HEK293 (cell line): ENCODE measurements around the gene THAP5.

Experiments used
- CTCF ChIA-PET: fragments of 350-600 bp; formaldehyde crosslinking; extraction: SDS; loops from one replicate; lab custom pipeline; 2021; ENCODE audit warnings: antibody characterized with exemption; lab: Yijun Ruan, JAX
- POLR2A ChIA-PET: fragments of 300-600 bp; formaldehyde crosslinking; extraction: SDS; loops from one replicate; lab custom pipeline; 2020; ENCODE audit warnings: antibody characterized with exemption, inconsistent platforms; lab: Yijun Ruan, JAX
- H3K27ac ChIP-seq: fragments of 200-500 bp; sonication (Bioruptor generic); 2 replicates; pipeline ENCODE4 v1.5.1; 2014; ENCODE audit warnings: low read depth, low read length, control low read depth, inconsistent platforms; ENCODE audit errors: extremely low read depth
- H3K36me3 ChIP-seq, 2 experiments: fragments of 200-500 bp in 1 of 2; sonication (Bioruptor generic) in 1 of 2; 1 replicate in 1 of 2; 2 replicates in 1 of 2; pipeline ENCODE4 v1.5.1; 2014 to 2017; ENCODE audit warnings: inconsistent platforms in 2 of 2, low read length in 2 of 2; ENCODE audit not compliant: control insufficient read depth in 2 of 2, insufficient read depth in 1 of 2
- H3K4me1 ChIP-seq: fragments of 200-500 bp; sonication (Bioruptor generic); 2 replicates; pipeline ENCODE4 v1.5.1; 2014; ENCODE audit warnings: mild to moderate bottlenecking, low read length, inconsistent platforms; ENCODE audit not compliant: control insufficient read depth, insufficient read depth
- H3K4me3 ChIP-seq: 2 replicates; pipeline ENCODE4 v1.5.1; 2011; ENCODE audit warnings: low read depth, mild to moderate bottlenecking, control low read depth, low read length, moderate library complexity
- H3K9me3 ChIP-seq: fragments of 200-500 bp; sonication (Bioruptor generic); 2 replicates; pipeline ENCODE4 v1.5.1; 2014; ENCODE audit warnings: low read depth, low read length, inconsistent platforms; ENCODE audit not compliant: control insufficient read depth, insufficient read depth
- GLIS1 ChIP-seq: fragments of 450-650 bp; formaldehyde crosslinking; IDR thresholded peaks from 2 replicates; pipeline ENCODE4 v1.5.1; 2016; ENCODE audit warnings: missing biosample characterization, missing genetic modification characterization
- KLF1 ChIP-seq: fragments of 450-650 bp; formaldehyde crosslinking; IDR thresholded peaks from 2 replicates; pipeline ENCODE4 v1.5.1; 2016; ENCODE audit warnings: missing biosample characterization, missing genetic modification characterization
- KLF10 ChIP-seq: fragments of 450-650 bp; IDR thresholded peaks from 2 replicates; pipeline ENCODE4 v1.5.1; 2018; ENCODE audit warnings: missing biosample characterization, mild to moderate bottlenecking, missing genetic modification characterization
- KLF9 ChIP-seq: fragments of 450-650 bp; formaldehyde crosslinking; IDR thresholded peaks from 2 replicates; pipeline ENCODE4 v1.5.1; 2016; ENCODE audit warnings: missing biosample characterization, missing genetic modification characterization, low read depth
- OSR2 ChIP-seq: fragments of 450-650 bp; formaldehyde crosslinking; IDR thresholded peaks from 2 replicates; pipeline ENCODE4 v1.5.1; 2016; ENCODE audit warnings: missing biosample characterization, missing genetic modification characterization
- WT1 ChIP-seq: fragments of 450-650 bp; formaldehyde crosslinking; IDR thresholded peaks from 2 replicates; pipeline ENCODE4 v1.5.1; 2016; ENCODE audit warnings: missing biosample characterization, missing genetic modification characterization
- ZFP37 ChIP-seq: fragments of 450-650 bp; formaldehyde crosslinking; IDR thresholded peaks from 2 replicates; pipeline ENCODE4 v1.5.1; 2016; ENCODE audit warnings: missing biosample characterization, missing genetic modification characterization
- ZNF133 ChIP-seq: fragments of 450-650 bp; formaldehyde crosslinking; IDR thresholded peaks from 2 replicates; pipeline ENCODE4 v1.5.1; 2016; ENCODE audit warnings: missing biosample characterization, missing genetic modification characterization
- ZNF211 ChIP-seq: fragments of 450-650 bp; formaldehyde crosslinking; IDR thresholded peaks from 2 replicates; pipeline ENCODE4 v1.5.1; 2016; ENCODE audit warnings: low read depth, missing biosample characterization, missing genetic modification characterization
- ZNF24 ChIP-seq: fragments of 450-650 bp; formaldehyde crosslinking; IDR thresholded peaks from 2 replicates; pipeline ENCODE4 v1.5.1; 2016; ENCODE audit warnings: missing biosample characterization, missing genetic modification characterization
- ZNF292 ChIP-seq: fragments of 450-650 bp; formaldehyde crosslinking; IDR thresholded peaks from 2 replicates; pipeline ENCODE4 v1.5.1; 2016; ENCODE audit warnings: low read depth, missing biosample characterization, missing genetic modification characterization, borderline replicate concordance
- ZNF335 ChIP-seq: fragments of 450-650 bp; formaldehyde crosslinking; conservative IDR thresholded peaks from 2 replicates; pipeline ENCODE4 v1.5.1; 2016; ENCODE audit warnings: missing biosample characterization, missing genetic modification characterization
- ZNF341 ChIP-seq: fragments of 450-650 bp; formaldehyde crosslinking; IDR thresholded peaks from 2 replicates; pipeline ENCODE4; 2016; ENCODE audit warnings: low read depth, missing biosample characterization, missing genetic modification characterization
- ZNF501 ChIP-seq: fragments of 450-650 bp; formaldehyde crosslinking; IDR thresholded peaks from 2 replicates; pipeline ENCODE4 v1.5.1; 2016; ENCODE audit warnings: missing biosample characterization, missing genetic modification characterization
- ZNF510 ChIP-seq: fragments of 450-650 bp; formaldehyde crosslinking; IDR thresholded peaks from 2 replicates; pipeline ENCODE4 v1.5.1; 2018; ENCODE audit warnings: mild to moderate bottlenecking, missing genetic modification characterization, missing biosample characterization; ENCODE audit not compliant: insufficient replicate concordance
- ZNF548 ChIP-seq: fragments of 450-650 bp; formaldehyde crosslinking; IDR thresholded peaks from 2 replicates; pipeline ENCODE4 v1.5.1; 2016; ENCODE audit warnings: missing biosample characterization, missing genetic modification characterization
- ZNF571 ChIP-seq: fragments of 450-650 bp; formaldehyde crosslinking; IDR thresholded peaks from 2 replicates; pipeline ENCODE4 v1.5.0; 2017; ENCODE audit warnings: missing biosample characterization, missing genetic modification characterization
- ZNF585B ChIP-seq: fragments of 450-650 bp; formaldehyde crosslinking; IDR thresholded peaks from 2 replicates; pipeline ENCODE4 v1.5.1; 2016; ENCODE audit warnings: missing biosample characterization, missing genetic modification characterization
- ZNF660 ChIP-seq: fragments of 450-650 bp; IDR thresholded peaks from 2 replicates; pipeline ENCODE4 v1.5.1; 2018; ENCODE audit warnings: missing biosample characterization, mild to moderate bottlenecking, missing genetic modification characterization
- ZNF677 ChIP-seq: fragments of 450-650 bp; IDR thresholded peaks from 2 replicates; pipeline ENCODE4 v1.5.0; 2018; ENCODE audit warnings: missing biosample characterization, mild to moderate bottlenecking, missing genetic modification characterization, moderate library complexity
- ZNF701 ChIP-seq: fragments of 450-650 bp; formaldehyde crosslinking; IDR thresholded peaks from 2 replicates; pipeline ENCODE4 v1.5.1; 2016; ENCODE audit warnings: missing biosample characterization, missing genetic modification characterization
- ZNF747 ChIP-seq: fragments of 450-650 bp; formaldehyde crosslinking; IDR thresholded peaks from 2 replicates; pipeline ENCODE4 v1.5.1; 2016; ENCODE audit warnings: missing biosample characterization, missing genetic modification characterization
- ZNF76 ChIP-seq: fragments of 450-650 bp; formaldehyde crosslinking; IDR thresholded peaks from 2 replicates; pipeline ENCODE4; 2016; ENCODE audit warnings: low read depth, missing biosample characterization, missing genetic modification characterization, borderline replicate concordance
- ZNF843 ChIP-seq: fragments of 450-650 bp; formaldehyde crosslinking; IDR thresholded peaks from 2 replicates; pipeline ENCODE4 v1.5.1; 2016; ENCODE audit warnings: missing biosample characterization, missing genetic modification characterization
- ZSCAN30 ChIP-seq: fragments of 450-650 bp; IDR thresholded peaks from 2 replicates; pipeline ENCODE4 v1.5.1; 2018; ENCODE audit warnings: missing biosample characterization, mild to moderate bottlenecking, missing genetic modification characterization, moderate library complexity
- ZXDB ChIP-seq: fragments of 450-650 bp; formaldehyde crosslinking; IDR thresholded peaks from 2 replicates; pipeline ENCODE4 v1.5.1; 2016; ENCODE audit warnings: missing biosample characterization, missing genetic modification characterization
- TF ChIP-seq, protein P1 (sequence below): fragments of 450-650 bp; formaldehyde crosslinking; IDR thresholded peaks from 2 replicates; pipeline ENCODE4 v1.5.1; 2016; ENCODE audit warnings: missing biosample characterization, missing genetic modification characterization
- TF ChIP-seq, protein P2 (sequence below): fragments of 450-650 bp; formaldehyde crosslinking; conservative IDR thresholded peaks from 2 replicates; pipeline ENCODE4 v1.5.1; 2016; ENCODE audit warnings: low read depth, missing biosample characterization, missing genetic modification characterization
- TF ChIP-seq, protein P3 (sequence below): fragments of 450-650 bp; formaldehyde crosslinking; IDR thresholded peaks from 2 replicates; pipeline ENCODE4; 2016; ENCODE audit warnings: missing biosample characterization, missing genetic modification characterization

THAP5 gene

DNA sequence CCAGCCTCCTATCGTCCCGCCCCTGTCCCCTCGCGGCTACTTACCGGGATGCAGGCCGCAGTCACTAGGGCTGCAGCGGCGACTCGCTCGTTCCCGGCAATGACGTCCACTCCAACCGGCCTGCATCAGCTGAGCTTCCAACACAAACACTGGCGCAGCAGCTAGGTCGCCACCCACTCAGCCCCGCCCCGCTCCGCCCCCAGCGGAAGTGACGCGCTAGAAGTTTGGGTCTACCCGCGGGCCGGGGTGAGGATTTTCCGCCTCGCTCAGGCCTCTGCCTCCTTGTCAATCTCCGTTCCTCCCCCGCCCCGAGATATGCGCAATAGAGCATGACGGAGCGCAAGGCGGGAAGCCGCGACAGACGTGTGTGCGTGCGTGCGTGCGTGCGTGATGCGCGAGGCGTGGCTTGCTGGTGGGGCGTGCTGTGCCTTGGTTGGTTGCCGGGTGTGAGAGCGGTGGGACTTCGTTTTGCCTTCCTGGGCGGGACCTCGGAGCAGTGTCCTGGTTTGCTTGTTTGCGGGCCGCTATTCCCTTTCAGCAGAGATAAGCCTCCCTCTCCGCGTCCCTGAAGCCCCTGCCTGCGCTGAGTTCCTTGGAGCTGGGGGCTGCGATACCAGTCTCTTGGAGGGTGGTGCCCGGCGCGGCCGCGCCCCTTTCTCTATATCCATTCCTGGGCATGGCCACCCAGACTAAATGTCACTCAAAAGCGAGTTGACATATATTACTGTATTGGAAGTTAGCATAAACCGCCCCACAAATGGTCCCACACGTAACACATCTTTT is 43.3 kb downstream of the THAP5 start, which contains the start of gene PNPLA8 (continued):
- peak; percentile 85 for TF ChIP-seq ZNF341 (tag by site-specific recombination)
- peak; percentile 53 for TF ChIP-seq ZNF585B
- peak; percentile 94 for TF ChIP-seq KLF10 (tag by site-specific recombination)
- TF ChIP-seq, protein P1, sequence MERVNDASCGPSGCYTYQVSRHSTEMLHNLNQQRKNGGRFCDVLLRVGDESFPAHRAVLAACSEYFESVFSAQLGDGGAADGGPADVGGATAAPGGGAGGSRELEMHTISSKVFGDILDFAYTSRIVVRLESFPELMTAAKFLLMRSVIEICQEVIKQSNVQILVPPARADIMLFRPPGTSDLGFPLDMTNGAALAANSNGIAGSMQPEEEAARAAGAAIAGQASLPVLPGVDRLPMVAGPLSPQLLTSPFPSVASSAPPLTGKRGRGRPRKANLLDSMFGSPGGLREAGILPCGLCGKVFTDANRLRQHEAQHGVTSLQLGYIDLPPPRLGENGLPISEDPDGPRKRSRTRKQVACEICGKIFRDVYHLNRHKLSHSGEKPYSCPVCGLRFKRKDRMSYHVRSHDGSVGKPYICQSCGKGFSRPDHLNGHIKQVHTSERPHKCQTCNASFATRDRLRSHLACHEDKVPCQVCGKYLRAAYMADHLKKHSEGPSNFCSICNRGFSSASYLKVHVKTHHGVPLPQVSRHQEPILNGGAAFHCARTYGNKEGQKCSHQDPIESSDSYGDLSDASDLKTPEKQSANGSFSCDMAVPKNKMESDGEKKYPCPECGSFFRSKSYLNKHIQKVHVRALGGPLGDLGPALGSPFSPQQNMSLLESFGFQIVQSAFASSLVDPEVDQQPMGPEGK: peak; percentile 75
- no peak for TF ChIP-seq ZNF747 (tag by site-specific recombination)
- TF ChIP-seq ZNF335 (tag by site-specific recombination): peak; percentile 93
- TF ChIP-seq WT1: 0 out of 2 replicates have a peak, but pooled peaks have one; percentile 30
- TF ChIP-seq ZSCAN30 (tag by site-specific recombination): no peak
- peak; percentile 65 for TF ChIP-seq KLF1 (tag by site-specific recombination)
- peak; percentile 12; the same call in 1 of the 2 replicates for TF ChIP-seq ZNF24 (tag by site-specific recombination)
- no peak for TF ChIP-seq ZNF211 (tag by site-specific recombination)
- TF ChIP-seq, protein P2, sequence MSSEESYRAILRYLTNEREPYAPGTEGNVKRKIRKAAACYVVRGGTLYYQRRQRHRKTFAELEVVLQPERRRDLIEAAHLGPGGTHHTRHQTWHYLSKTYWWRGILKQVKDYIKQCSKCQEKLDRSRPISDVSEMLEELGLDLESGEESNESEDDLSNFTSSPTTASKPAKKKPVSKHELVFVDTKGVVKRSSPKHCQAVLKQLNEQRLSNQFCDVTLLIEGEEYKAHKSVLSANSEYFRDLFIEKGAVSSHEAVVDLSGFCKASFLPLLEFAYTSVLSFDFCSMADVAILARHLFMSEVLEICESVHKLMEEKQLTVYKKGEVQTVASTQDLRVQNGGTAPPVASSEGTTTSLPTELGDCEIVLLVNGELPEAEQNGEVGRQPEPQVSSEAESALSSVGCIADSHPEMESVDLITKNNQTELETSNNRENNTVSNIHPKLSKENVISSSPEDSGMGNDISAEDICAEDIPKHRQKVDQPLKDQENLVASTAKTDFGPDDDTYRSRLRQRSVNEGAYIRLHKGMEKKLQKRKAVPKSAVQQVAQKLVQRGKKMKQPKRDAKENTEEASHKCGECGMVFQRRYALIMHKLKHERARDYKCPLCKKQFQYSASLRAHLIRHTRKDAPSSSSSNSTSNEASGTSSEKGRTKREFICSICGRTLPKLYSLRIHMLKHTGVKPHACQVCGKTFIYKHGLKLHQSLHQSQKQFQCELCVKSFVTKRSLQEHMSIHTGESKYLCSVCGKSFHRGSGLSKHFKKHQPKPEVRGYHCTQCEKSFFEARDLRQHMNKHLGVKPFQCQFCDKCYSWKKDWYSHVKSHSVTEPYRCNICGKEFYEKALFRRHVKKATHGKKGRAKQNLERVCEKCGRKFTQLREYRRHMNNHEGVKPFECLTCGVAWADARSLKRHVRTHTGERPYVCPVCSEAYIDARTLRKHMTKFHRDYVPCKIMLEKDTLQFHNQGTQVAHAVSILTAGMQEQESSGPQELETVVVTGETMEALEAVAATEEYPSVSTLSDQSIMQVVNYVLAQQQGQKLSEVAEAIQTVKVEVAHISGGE: peak; percentile 70
- TF ChIP-seq ZXDB (tag by site-specific recombination): peak; percentile 60
- no peak for TF ChIP-seq ZNF677 (tag by site-specific recombination)
- no peak for TF ChIP-seq ZNF548 (tag by site-specific recombination)
- peak; percentile 47; the same call in 1 of the 2 replicates for TF ChIP-seq ZNF660
- peak; percentile 93 for TF ChIP-seq KLF9 (tag by site-specific recombination)
- no peak for TF ChIP-seq ZNF701 (tag by site-specific recombination)
- TF ChIP-seq ZNF571: no peak
- TF ChIP-seq ZNF76 (tag by site-specific recombination): no peak
- TF ChIP-seq ZFP37 (tag by site-specific recombination): no peak; the same call in 1 of the 2 replicates
- peak; percentile 40; the same call in 1 of the 2 replicates for TF ChIP-seq ZNF843 (tag by site-specific recombination)

DNA sequence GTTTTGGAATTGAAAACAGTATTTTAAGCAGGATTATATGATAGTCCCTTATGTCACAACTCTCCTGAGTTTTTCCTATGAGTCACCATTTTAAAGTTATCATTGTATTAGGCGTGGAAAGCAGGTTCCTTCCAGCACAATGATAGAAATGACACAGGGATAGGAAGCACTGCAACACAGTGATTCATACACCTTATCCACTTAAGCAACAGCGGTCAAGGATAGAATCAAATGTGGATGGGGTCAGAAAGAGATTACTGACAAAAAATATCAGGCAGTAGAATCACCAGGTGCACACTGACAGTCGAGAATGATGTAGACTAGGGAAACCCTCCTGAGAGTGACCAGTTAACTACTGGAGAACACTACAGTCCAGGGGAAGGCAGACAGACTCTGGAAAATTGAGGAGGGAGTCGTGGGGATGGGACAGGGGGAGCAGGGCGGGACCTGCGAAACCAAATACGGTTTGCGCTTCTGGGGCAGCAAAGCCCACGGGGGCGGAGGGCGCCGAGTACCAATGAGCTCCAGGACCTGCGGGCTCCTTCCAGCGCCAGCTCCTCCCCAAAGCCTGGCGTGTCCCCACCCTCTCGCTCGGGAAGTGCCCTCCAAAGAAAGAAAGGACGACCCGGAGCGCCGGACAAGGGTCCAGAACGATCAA is 44.0 kb downstream of the THAP5 start:
- Histone ChIP-seq H3K4me1 (peaks cover 2% of the 10 kb centered on the region; the same call in 1 of the 2 replicates), H3K27ac (peak overlapping the region; percentile 62), H3K4me3 (peak overlapping the region; percentile 96), H3K36me3 (no peaks in the 10 kb centered on the region), H3K9me3 (no peaks in the 10 kb centered on the region)
- POLR2A ChIA-PET: interaction anchor here (0.6 to 2.9 kb wide), 10 partner anchors 19 to 781 kb away, joined by 3 to 42 read pairs (median 4); partner anchors contain the start of genes CBLL1, DNAJB9, NRCAM and THAP5
- CTCF ChIA-PET: interaction anchor here (0.7 to 0.8 kb wide), 2 partner anchors 69 to 72 kb away, joined by 3 read pairs; partner anchors contain the start of gene NRCAM
- TF ChIP-seq ZNF677 (tag by site-specific recombination) (no peak), ZNF510 (no peak), ZSCAN30 (tag by site-specific recombination) (peak; percentile 21; the same call in 1 of the 2 replicates), ZXDB (tag by site-specific recombination) (peak; percentile 30), OSR2 (tag by site-specific recombination) (peak; percentile 47), GLIS1 (tag by site-specific recombination) (peak; percentile 17; the same call in 1 of the 2 replicates), ZNF24 (tag by site-specific recombination) (0 out of 2 replicates have a peak, but pooled peaks have one; percentile 16), ZNF292 (no peak), ZNF501 (tag by site-specific recombination) (peak; percentile 60; the same call in 1 of the 2 replicates), ZNF133 (no peak), KLF9 (tag by site-specific recombination) (no peak)
- TF ChIP-seq, protein P3, sequence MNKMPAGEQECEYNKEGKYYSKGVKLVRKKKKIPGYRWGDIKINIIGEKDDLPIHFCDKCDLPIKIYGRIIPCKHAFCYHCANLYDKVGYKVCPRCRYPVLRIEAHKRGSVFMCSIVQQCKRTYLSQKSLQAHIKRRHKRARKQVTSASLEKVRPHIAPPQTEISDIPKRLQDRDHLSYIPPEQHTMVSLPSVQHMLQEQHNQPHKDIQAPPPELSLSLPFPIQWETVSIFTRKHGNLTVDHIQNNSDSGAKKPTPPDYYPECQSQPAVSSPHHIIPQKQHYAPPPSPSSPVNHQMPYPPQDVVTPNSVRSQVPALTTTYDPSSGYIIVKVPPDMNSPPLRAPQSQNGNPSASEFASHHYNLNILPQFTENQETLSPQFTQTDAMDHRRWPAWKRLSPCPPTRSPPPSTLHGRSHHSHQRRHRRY (tag by site-specific recombination): no peak
